Glomerular visceral epithelial cell (primary cell): ENCODE data around the gene ZNF502.

Experiments
- DNase-seq: peaks from one replicate; pipeline ENCODE4 v3.0.0-alpha.2; 2016; ENCODE audit errors: extremely low spot score

The ZNF502 gene

DNA sequence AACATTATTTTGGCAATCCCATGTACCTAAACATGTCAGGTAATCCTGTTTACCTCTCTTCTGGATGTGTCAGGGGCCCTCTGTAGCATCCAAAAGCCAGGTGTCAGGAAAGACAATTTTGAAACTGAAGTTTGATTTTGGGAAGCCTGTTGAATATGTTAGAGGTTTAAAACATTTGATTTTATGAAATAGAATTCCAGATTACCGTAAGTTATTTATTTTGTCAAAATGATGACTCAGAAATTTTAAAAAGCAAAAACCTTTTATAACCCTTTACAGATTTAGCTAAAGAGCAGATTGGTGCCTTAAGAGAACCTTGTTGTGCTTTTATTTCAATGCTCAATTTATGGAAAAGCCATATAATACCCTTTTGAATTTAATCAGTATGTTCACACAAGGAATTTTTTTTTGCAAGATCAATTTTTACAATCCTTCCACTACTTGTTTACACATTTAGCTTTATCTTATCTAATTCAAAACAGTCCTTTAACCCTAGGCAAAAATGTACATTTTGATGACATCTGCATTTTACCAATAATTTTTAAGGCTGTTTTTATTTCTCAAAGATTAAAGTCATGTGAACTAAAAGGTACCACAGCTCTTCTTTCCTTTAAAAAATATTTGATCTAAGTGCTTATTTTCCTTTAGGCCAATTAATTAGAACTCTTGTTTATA, 59.1 kb downstream of the ZNF502 start:
- DNase-seq, result no peak

- no peak for DNase-seq
Measured at GRCh38 chr3:44772099-44772442, 59.6 kb downstream of the ZNF502 start.
